Renal pelvis (tissue), 12 donors: ENCODE results near the gene AP1S3. TPM values are rescaled to one million over a fixed set of nuclear protein-coding genes. Genes with fewer than 3 reads are reported as not detected.
A peak's percentile ranks its signal among the peaks of the same experiment; 100 is the strongest.
"Not testable (repeated sequence)": the region's sequence is repeated elsewhere in the genome, so short reads cannot be mapped to it uniquely, and the experiment has no call there.

Source experiments
- DNase-seq: peaks from one replicate; pipeline ENCODE4 v3.0.0-alpha.2; 2013
- long read RNA-seq, 16 experiments: transcript quantifications; one replicate each; lab custom pipeline, GENCODE V29; 2026
- polyA plus RNA-seq, 3 donors: library from polyadenylated mRNA; unstranded; fragments of 120-200 nt; gene quantifications; one replicate each; pipeline ENCODE4 v1.2.1, GENCODE V29; 2013; ENCODE audit not compliant: insufficient read length in 3 of 3

Gene AP1S3
- polyA plus RNA-seq: 10 to 100 TPM in 2 of 3 donors, 1 to 10 TPM in 1; 10.0 to 16.1 (median 11.1) TPM
- long read RNA-seq, donor 1, partial matches to known transcripts: 0 of 4 reads
- long read RNA-seq, donor 1, other reads (novel, unspliced or antisense): 0 of 4 reads
- long read RNA-seq, donor 2: 0 reads
- long read RNA-seq, donor 3: 0 reads
- long read RNA-seq, donor 4, partial matches to known transcripts: 0 of 1 reads
- long read RNA-seq, donor 4, other reads (novel, unspliced or antisense): 0 of 1 reads
- long read RNA-seq, donor 5: 0 reads
- long read RNA-seq, donor 6, partial matches to known transcripts: 0 of 1 reads
- long read RNA-seq, donor 6, other reads (novel, unspliced or antisense): 0 of 1 reads
- long read RNA-seq, donor 7: 0 reads
- long read RNA-seq, donor 8: 0 reads
- long read RNA-seq, donor 9, partial matches to known transcripts: 0 of 3 reads
- long read RNA-seq, donor 9, other reads (novel, unspliced or antisense): 0 of 3 reads
- long read RNA-seq, donor 10, partial matches to known transcripts: 0 of 2 reads
- long read RNA-seq, donor 10, other reads (novel, unspliced or antisense): 0 of 2 reads
- long read RNA-seq, donor 11: 0 reads
- long read RNA-seq, donor 12, partial matches to known transcripts: 0 of 2 reads
- long read RNA-seq, donor 12, other reads (novel, unspliced or antisense): 0 of 2 reads
- long read RNA-seq, donor 13, partial matches to known transcripts: 0 of 1 reads
- long read RNA-seq, donor 13, other reads (novel, unspliced or antisense): 0 of 1 reads
- long read RNA-seq, donor 14: 0 reads
- long read RNA-seq, donor 15, partial matches to known transcripts: 0 of 1 reads
- long read RNA-seq, donor 15, other reads (novel, unspliced or antisense): 0 of 1 reads
- long read RNA-seq, donor 16, partial matches to known transcripts: 0 of 1 reads
- long read RNA-seq, donor 16, other reads (novel, unspliced or antisense): 0 of 1 reads

DNA sequence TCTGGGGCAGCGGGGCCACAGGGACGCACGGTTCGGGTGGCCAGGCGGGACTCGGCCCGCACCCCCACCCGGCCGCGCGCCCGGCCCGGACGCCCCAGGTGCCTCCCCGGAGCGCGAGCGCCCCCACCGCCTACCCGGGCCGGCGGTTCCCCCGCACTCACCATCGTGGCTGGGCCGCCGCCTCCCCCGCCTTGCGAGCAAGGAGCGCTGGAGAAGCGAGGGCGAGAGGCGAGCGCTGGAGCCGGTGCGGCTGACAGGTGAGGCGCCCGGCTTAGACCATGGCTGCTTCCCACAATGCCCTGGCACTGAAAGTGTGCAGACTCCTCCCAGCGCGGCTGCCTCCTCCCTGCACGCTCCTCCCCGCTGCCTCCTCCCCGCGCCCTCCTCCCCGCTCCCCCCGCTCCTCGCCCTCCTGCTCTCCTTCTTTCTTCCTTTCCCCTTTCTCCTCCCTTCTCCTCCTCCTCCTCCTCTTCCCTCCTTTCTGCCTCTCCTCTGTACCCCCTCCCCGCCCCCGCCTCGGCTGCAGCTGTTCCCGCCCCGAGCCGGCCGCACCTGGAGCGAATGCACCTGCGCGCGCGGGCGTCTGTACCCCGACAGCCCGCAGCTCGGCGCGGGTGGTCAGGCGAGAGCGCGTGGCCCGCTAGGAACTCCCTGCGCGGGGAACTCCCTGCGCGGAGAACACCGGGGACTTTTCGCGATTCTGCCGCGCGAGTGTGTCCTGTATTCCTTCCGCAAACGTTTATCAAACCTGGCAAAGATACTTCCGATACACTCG, at the start of gene AP1S3:
AP1S3 (minus strand) TSS at position 296 of the 775 bp plus-strand sequence; CDS start at position 164, 132 bp downstream.
- DNase-seq: peak; percentile 72

DNA sequence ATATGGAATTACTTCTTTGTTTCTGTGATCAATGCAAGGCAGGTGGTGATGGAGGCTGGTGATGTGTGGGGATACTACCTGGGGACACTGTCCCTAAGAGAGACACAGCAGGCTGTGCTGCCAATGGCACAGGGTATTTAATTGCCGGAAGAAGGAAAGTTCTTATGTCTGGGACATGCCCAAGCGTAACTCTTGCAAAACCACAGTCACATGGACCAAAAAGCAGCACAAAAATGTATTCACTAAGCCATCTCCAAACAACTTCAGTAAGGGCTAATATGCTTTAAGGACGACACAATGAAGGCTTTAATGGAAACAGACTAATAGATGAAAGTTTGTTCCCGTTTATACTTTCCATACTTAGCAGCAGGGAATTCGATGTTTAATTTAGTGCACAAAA, 49.7 kb upstream of the AP1S3 start:
- DNase-seq: no peak

DNA sequence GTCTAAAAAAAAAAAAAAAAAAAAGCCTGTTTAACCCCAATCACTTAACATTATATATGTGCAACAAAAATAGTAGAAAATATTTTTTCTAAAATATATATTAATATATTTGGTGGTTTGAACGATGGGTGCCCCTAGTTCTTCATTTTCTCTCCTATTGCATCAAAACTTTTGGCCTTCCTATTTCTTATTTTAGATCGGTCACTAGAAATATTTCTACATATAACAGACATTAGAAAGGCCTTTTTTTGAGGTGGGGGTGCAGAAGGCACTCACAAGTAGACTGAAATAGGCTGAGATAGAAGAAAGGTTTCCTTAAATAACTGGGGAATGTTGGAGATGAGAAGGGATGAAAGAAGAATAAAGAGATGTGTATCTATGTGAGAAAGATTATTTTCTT, 49.3 kb upstream of the AP1S3 start:
- no peak for DNase-seq

DNA sequence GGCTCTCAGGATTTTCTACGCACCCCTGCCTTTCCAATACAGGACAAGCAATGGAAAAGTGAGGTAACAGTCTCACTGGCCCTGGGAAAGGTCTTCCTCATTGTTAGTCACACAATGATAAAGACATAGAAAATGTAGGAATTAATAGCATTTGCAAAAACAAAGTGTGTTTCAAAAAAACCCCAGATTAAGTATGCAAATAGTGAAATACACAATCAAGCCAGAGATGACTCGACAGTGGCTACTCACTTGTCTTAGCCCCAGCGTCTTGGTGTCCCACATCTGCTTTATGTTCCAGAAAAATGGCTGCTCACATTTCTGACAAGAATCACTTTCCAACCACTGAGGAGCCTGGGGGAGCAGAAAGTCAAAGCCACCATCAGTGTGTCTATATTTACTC, 47.0 kb upstream of the AP1S3 start:
- no peak for DNase-seq

DNA sequence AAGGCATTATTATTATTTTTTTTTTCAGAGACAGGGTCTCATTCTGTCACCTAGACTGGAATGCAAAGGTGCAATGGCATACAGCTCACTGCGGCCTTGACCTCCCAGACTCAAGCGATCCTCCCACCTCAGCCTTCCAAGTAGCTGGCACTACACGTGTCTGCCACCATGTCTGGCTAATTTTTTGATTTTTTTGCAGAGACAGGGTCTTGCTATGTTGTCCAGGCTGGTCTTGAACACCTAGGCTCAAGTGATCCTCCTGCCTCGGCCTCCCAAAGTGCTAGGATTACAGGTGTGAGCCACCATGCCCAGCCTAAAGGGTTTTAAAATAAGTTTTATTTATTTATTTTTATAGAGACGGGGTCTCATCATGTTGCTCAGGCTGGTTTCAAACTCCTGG, 45.3 kb upstream of the AP1S3 start:
- no peak for DNase-seq

DNA sequence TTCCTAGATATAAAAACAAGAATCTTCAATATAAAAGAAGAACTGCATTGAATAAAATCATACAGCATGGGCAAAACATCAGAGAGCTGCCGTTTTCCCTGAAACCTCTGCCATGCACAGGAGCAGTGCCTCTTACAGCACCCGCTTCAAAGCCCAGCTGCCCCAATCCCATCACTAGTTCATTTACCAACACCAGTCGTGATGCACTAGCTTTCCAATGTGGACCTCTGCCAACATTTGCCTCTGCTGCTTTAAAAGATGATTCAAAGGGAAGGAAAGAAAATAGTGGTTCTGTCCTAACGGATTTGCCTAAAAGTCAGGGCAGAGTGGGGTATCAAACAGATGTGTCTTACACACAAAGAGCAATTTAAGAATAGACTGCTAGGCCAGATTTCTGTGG, 43.4 kb upstream of the AP1S3 start:
- DNase-seq: no peak

DNA sequence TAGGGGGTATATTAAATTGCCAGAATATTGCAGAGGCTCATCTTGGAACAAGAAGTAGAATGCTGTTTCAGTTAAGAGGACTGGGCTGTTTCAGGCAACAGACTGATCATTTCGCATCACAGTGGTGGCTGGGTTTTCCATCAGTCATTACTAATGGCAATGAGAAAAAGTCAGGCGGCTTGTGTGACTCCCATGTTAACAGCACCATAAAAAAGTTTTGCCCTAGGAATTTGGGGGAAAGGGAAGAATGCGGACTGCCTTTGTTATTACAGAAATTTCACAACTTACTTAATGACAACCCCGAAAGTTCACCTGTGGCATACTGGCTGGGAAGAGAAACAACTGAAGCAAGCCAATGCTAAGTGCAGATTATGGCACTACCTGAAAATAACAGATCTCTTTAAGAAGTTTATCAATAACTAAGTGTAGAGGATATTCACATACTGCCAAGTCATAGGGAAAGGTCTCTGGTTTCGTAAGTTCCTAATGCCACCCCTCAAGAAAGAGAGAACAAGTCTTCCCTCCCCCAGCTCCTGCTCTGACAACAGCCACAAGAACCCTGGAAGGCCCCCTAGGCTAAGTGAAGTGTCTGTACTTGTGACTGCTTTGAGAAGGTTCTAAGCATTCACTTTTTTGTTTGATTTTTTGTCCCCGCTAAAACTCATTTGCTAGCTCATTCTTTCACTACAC, 40.5 kb upstream of the AP1S3 start:
- no peak for DNase-seq

DNA sequence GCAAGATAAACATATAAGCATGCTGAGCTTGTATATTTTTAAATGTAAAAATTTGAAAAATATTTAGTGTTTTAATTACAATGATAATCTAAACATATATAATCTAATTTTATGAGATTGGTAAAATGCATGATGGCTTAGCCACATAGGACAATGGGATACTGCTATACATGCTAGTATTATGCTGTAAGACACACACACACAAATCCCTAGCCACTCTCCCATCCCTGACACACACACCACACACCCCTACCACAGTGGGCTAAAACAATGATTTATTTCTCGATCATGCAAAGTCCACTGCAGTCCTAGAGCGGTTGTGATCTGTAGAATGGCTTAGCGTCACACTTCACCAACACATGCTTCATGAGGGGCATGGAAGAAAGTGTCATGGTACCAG, 36.3 kb upstream of the AP1S3 start:
- no peak for DNase-seq

DNA sequence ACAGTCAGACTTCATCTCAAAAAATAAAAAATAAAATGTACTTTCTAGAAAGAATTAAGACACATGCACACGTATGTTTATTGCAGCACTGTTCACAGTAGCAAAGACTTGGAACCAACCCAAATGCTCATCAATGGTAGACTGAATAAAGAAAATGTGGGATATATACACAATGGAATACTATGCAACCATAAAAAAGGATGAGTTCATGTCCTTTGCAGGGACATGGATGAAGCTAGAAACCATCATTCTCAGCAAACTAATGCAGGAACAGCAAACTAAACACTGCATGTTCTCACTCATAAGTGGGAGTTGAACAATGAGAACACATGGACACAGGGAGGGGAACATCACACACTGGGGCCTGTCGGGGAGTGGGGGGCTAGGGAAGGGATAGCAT, 35.4 kb upstream of the AP1S3 start:
- not testable (repeated sequence) for DNase-seq

DNA sequence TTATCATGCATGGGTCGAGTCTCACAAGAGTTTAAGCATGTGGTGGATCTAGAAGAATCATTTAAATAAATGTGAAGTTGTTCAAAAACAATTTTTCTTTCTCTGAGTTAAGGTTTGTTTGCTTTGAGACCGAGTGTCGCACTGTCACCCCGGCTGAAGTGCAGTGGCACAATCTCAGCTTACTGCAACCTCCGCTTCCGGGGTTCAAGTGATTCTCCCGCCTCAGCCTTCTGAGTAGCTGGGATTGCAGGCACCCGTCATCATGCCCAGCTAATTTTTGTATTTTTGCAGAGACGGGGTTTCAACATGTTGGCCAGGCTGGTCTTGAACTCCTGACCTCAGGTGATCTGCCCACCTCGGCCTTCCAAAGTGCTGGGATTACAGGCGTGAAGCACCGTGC, 34.3 kb upstream of the AP1S3 start:
- not testable (repeated sequence) for DNase-seq

DNA sequence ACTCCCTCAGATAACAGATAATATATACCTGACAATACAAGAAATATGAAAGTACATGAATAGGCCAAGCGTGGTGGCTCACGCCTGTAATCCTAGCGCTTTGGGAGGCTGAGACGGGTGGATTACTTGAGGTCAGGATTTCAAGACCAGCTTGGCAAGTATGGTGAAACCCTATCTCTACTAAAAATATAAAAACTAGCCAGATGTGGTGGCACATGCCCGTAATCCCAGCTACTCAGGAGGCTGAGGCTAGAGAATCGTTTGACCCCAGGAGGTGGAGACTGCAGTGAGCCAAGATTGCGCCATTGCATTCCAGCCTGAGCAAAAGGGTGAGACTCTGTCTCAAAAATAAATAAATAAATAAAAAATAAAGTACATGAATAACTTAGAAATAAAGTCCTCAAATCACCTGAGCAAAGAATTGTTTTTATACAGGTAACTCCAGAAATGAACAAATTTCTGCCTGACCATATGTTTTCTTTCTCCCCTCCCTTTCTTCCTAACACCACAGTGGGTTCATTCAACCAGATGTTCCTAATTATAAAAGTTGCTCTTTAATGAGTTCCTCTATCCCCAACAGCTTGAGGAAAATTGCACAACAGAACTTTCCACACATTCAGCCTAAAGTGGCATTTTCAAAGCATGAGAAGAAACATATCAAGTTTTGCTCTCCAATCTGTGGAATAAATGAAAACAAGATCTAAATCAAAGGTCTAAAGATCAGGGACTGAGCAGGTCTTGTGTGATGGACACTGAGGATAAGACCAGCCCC, 33.6 kb upstream of the AP1S3 start:
- no peak for DNase-seq

DNA sequence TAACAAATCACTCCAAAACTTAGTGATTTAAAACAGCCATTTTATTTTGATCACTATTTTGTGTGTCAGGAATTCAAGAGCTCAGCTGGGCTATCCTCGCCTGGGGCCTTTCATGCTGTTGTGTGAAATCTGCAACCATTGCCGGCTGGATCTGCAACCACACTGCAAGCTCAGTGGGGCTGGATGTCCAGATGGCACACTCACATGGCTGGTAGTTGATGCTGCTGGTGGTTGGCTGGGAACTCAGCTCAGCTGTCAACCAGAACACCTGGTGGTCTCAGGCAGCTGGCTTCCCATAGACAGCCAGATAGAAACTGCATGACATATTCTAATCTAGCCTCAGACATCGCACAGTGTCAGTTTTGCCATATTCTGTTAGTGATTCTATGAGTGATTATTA, 30.6 kb upstream of the AP1S3 start:
- DNase-seq: no peak

DNA sequence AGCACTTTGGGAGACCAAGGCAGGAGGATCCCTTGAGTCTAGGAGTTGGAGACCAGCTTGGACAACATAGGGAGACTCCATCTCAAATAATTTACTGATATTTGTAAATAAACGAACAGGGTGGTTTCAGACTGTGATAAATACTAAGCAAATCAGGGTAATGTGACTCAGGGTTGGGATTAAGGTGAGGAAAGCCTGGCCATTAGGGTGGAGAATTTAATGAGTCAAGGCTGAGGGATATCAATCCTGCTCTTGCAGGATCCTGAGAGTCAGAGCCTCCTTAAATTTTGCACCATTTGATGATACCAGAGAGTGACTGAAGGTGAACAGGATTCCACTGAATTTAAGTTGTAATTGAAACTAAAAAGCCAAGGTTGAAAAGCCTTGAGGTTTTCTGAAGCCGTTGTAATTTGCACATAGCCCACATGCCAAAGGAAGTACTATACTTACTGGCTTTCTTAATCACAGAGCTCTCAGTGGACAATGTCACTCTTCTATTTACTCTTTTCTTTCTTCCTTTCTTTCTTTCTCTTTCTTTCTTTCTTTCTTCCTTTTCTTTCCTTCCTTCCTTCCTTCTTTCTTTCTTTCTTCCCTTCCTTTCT, 28.6 kb upstream of the AP1S3 start:
- DNase-seq: no peak

DNA sequence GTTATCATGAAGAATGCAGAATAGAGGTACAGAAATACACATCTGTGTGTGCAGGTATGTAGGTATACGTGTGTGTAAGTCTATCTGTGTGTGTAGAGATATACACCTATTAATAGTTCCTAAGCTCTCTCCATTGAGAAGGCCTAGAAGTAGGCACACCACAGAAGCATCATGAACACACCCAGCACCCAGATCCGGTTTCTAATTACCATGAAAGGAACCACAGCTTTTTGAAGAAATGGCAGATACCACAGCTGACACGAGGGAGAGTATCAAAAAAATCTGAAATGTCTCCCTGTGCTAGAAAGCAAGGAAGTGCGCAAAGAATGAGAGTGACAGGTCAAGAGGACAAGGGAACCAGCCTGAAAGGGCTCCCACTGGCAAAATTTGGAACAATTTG, 27.7 kb upstream of the AP1S3 start:
- DNase-seq: no peak

DNA sequence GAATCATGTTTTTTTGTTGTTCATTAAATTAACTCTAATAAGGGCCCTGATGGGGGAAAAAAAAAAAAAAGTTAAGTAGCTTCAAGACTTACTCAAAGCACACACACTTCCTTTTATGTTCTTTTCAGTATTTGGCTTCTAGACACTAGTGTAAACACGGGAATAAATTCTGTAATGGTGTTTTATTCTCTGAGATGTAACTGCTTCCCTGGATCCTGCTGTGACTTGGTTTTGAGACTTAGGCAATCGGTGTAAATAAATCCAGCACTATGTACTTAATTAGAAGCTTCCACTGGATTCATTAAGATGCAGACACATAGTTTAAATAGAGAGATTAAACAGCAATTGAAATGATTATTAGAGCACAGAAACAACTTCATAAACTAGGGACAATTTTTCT, 26.1 kb upstream of the AP1S3 start:
- no peak for DNase-seq

DNA sequence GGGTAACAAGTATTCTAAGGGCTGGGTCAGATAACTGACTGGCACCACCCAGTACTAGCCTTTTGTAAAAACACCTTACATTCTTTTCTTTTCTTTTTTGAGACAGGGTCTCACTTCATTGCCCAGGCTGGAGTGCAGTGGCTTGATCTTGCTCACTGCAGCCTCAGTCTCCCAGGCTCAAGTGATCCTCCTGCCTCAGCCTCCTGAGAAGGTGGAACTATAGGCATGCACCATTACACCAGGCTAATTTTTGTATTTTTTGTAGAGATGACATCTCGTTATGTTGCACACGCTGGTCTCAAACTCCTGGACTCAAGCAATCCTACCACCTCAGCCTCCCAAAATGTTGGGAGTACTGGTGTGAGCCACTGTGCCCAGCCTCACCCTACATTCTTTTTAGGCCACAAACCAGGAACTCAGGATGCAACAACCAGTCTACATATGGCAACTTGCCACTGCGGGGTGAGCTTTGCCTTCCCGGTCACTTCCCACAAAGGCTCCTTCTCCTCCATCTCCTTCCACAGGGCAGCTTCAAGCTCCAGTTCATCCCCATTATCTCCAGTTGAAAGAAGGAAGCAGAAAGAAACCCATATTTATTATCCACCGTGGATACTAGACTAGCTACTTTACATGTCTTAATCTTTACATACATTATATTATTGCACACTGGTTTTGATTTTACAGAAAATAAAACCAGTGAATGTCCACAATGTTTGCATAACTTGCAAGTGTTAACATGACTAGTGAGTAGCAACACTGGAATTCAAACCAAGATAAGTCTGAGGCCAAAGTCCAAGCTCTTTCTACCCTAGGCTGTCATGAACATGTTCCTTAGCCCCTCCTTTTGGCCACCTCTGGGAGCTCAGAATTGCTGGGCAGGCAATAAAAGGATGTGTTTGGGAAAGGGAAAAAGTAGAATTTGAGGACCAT, 23.7 kb upstream of the AP1S3 start:
- no peak for DNase-seq

DNA sequence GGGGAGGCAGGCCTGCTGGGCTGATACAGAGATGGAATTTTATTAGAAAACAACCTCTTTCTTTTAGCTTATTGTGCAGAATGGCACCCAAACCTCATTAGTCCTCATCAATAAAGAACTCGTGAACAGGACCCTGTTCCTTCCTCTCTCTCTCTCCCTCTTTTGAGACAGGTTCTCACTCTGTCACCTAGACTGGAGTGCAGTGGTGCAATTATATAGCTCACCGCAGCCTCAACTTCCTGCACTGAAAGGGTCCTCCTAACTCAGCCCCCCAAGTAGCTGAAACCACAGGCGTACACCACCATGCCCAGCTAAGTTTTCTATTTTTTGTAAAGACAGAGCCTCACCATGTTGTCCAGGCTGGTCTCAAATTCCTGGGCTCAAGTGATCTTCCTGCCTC, 21.7 kb upstream of the AP1S3 start:
- DNase-seq: no peak

DNA sequence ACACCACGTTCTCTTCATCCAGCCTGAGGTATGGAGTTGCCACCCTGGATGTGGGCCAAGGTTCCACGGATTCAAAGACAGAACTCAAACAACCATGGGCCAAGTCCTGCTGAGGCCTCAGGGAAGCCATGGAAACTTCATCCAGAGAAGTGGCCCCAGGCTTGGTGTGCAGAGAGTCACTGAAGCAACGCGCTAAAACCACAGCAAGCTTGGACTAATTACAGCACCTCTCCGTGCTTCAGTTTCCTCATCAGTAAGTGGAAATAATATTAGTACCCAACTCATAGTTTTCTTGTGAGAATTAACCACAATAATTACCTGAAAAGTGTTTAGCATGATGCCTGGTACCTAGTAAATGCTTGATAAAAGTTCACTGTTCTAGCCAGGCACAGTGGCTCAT, 19.2 kb upstream of the AP1S3 start:
- no peak for DNase-seq

DNA sequence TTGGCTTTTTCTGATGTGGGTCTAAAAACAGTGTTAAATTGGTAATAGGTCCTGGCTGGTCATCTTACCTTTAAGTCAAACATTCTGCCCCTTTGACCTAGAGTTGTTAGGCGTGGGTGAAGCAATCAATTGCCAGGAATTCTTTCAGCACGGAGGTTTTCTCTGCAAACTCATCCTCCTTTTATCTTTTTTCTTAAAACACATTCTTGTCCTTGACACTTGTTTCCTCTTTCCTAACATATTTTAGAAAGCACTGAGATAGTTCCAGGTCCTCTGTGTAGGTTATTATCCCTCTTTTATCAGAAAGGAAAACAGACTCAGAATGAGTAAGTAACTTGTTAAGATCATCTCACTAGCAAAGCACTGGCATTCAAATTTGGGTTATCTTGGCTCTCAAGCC, 18.6 kb upstream of the AP1S3 start:
- no peak for DNase-seq
